Stimulated activated naive CD8-positive, alpha-beta T cell treated with anti-CD3 and anti-CD28 coated beads, Interleukin-15, Interleukin-2, amounts not matched to agents 100 U/mL and 50 U/mL, for 24 hours (primary cell): ENCODE measurements around the gene ZNF226.
"Not testable (repeated sequence)": the region's sequence is repeated elsewhere in the genome, so short reads cannot be mapped to it uniquely, and the experiment has no call there.

Experiments used
- ATAC-seq: fragments of 150-1000 bp; cut with Tn5 transposase; one replicate; pipeline ENCODE4 v1.10.0; 2021
- DNase-seq: peaks from one replicate; pipeline ENCODE4 v3.0.0; 2021

Gene ZNF226

GRCh38 chr19:44164673-44165512, at the start of gene ZNF226:
Gene ZNF226 (plus strand): TSS chr19:44165100. CDS start chr19:44170081, 4,981 bp downstream.
- peak; percentile 90 for ATAC-seq
- peak; percentile 77 for DNase-seq

GRCh38 chr19:44121162-44121561, 43.7 kb upstream of the ZNF226 start:
- not testable (repeated sequence) for DNase-seq, ATAC-seq

- ATAC-seq = no peak
- no peak for DNase-seq
Measured at GRCh38 chr19:44131955-44132354, 32.9 kb upstream of the ZNF226 start.

GRCh38 chr19:44141191-44142058, 23.5 kb upstream of the ZNF226 start, which contains the start of gene ZNF234:
Gene ZNF234 (plus strand): TSS chr19:44141554. CDS start chr19:44144633, 3,079 bp downstream.
- DNase-seq (peak; percentile 72), ATAC-seq (peak; percentile 85)

GRCh38 chr19:44142059-44142433, 22.9 kb upstream of the ZNF226 start:
- ATAC-seq = peak; percentile 21
- peak; percentile 15 for DNase-seq

- ATAC-seq = no peak
- no peak for DNase-seq
Measured at GRCh38 chr19:44149776-44150175, 15.1 kb upstream of the ZNF226 start.

- no peak for ATAC-seq
Measured at GRCh38 chr19:44151491-44151890, 13.4 kb upstream of the ZNF226 start.

GRCh38 chr19:44156475-44156874, 8.4 kb upstream of the ZNF226 start:
- DNase-seq (no peak), ATAC-seq (no peak)

More at GRCh38 chr19:44151491-44151890, 13.4 kb upstream of the ZNF226 start:
- DNase-seq = no peak

GRCh38 chr19:44163789-44164188, 1.1 kb upstream of the ZNF226 start:
- no peak for ATAC-seq
- DNase-seq = no peak

GRCh38 chr19:44164327-44164672, 600 bp upstream of the ZNF226 start:
- no peak for DNase-seq
- ATAC-seq = no peak

- not testable (repeated sequence) for ATAC-seq
Measured at GRCh38 chr19:44170660-44171059, 5.8 kb downstream of the ZNF226 start.

GRCh38 chr19:44176590-44176989, 11.7 kb downstream of the ZNF226 start:
- DNase-seq = no peak

More at GRCh38 chr19:44170660-44171059, 5.8 kb downstream of the ZNF226 start:
- not testable (repeated sequence) for DNase-seq

GRCh38 chr19:44180968-44181367, 16.1 kb downstream of the ZNF226 start:
- no peak for ATAC-seq

More at GRCh38 chr19:44176590-44176989, 11.7 kb downstream of the ZNF226 start:
- ATAC-seq = no peak

GRCh38 chr19:44182145-44182544, 17.2 kb downstream of the ZNF226 start:
- no peak for DNase-seq
- no peak for ATAC-seq

More at GRCh38 chr19:44180968-44181367, 16.1 kb downstream of the ZNF226 start:
- no peak for DNase-seq

GRCh38 chr19:44190020-44190419, 25.1 kb downstream of the ZNF226 start:
- DNase-seq = no peak
- ATAC-seq = no peak

GRCh38 chr19:44192127-44192526, 27.2 kb downstream of the ZNF226 start:
- ATAC-seq (no peak), DNase-seq (no peak)

- DNase-seq = no peak
- no peak for ATAC-seq
Measured at GRCh38 chr19:44196772-44197171, 31.9 kb downstream of the ZNF226 start.

GRCh38 chr19:44202470-44202869, 37.6 kb downstream of the ZNF226 start:
- no peak for DNase-seq
- ATAC-seq = no peak

GRCh38 chr19:44202974-44203373, 38.1 kb downstream of the ZNF226 start:
- DNase-seq = no peak
- no peak for ATAC-seq

- not testable (repeated sequence) for ATAC-seq, DNase-seq
Measured at GRCh38 chr19:44203877-44204276, 39.0 kb downstream of the ZNF226 start.

- no peak for DNase-seq
- ATAC-seq = no peak
Measured at GRCh38 chr19:44204772-44205171, 39.9 kb downstream of the ZNF226 start.

- ATAC-seq (peak; percentile 95), DNase-seq (peak; percentile 82)
Measured at GRCh38 chr19:44207126-44207803, 42.4 kb downstream of the ZNF226 start.
